SK-N-SH (cell line): ENCODE results near the gene ABHD15. TPM values are rescaled to one million over a fixed set of nuclear protein-coding genes. Genes with fewer than 3 reads are reported as not detected.

Experiments used
- CTCF ChIA-PET: fragments of 300-600, 350-600 bp; formaldehyde crosslinking; extraction: SDS; loops from one replicate; lab custom pipeline; 2021; lab: Yijun Ruan, JAX
- POLR2A ChIA-PET: fragments of 350-600 bp; sonication (Branson Sonifier 250); formaldehyde crosslinking; extraction: SDS; loops from one replicate; lab custom pipeline; 2020; ENCODE audit warnings: antibody characterized with exemption, inconsistent platforms; lab: Yijun Ruan, JAX
- DNase-seq: peaks from one replicate; pipeline ENCODE4 v3.0.0; 2012
- H2AFZ ChIP-seq: fragments of 200-600 bp; sonication (generic); 2 replicates; pipeline ENCODE4 v1.8.1; 2016; ENCODE audit warnings: antibody characterized with exemption, mild to moderate bottlenecking, low read depth
- H3F3A ChIP-seq: fragments of 200-600 bp; sonication (generic); replicated peaks from 2 replicates; pipeline ENCODE3; 2016; ENCODE audit warnings: antibody characterized with exemption, mild to moderate bottlenecking; ENCODE audit not compliant: insufficient read depth
- H3K27ac ChIP-seq, 2 experiments: fragments of 200-500 bp in 1 of 2; fragments of 200-600 bp in 1 of 2; sonication (Bioruptor generic) in 1 of 2; sonication (generic), shearing (Covaris generic) in 1 of 2; 2 replicates each; pipeline versions ENCODE4 v1.5.1 to v1.6.1; 2014 to 2016; ENCODE audit warnings: low read depth in 2 of 2, inconsistent platforms in 1 of 2, low read length in 1 of 2, mild to moderate bottlenecking in 1 of 2, mixed read lengths in 1 of 2
- H3K27me3 ChIP-seq: fragments of 200-600 bp; sonication (generic), shearing (Covaris generic); 2 replicates; pipeline ENCODE4 v1.6.1; 2016; ENCODE audit warnings: mixed run types; ENCODE audit not compliant: insufficient read depth
- H3K36me3 ChIP-seq, 2 experiments: fragments of 200-500 bp in 1 of 2; fragments of 200-600 bp in 1 of 2; sonication (Bioruptor generic) in 1 of 2; sonication (generic) in 1 of 2; replicated peaks in 1 of 2; 2 replicates each; pipeline versions ENCODE3 to v1.5.1; 2014 to 2016; ENCODE audit warnings: low read length in 1 of 2, mild to moderate bottlenecking in 1 of 2; ENCODE audit not compliant: insufficient read depth in 2 of 2, control insufficient read depth in 1 of 2
- H3K4me1 ChIP-seq, 2 experiments: fragments of 200-500 bp in 1 of 2; fragments of 200-600 bp in 1 of 2; sonication (Bioruptor generic) in 1 of 2; sonication (generic), shearing (Covaris generic) in 1 of 2; 2 replicates each; pipeline versions ENCODE4 v1.5.1 to v1.6.1; 2014 to 2016; ENCODE audit warnings: low read depth in 1 of 2, low read length in 1 of 2, mixed run types in 1 of 2; ENCODE audit not compliant: insufficient read depth in 2 of 2, control insufficient read depth in 1 of 2
- H3K4me2 ChIP-seq: fragments of 200-600 bp; sonication (generic), shearing (Covaris generic); 2 replicates; pipeline ENCODE4 v1.6.1; 2017; ENCODE audit warnings: mixed run types
- H3K4me3 ChIP-seq, 2 experiments: fragments of 200-500 bp in 1 of 2; fragments of 200-600 bp in 1 of 2; sonication (Bioruptor generic) in 1 of 2; sonication (generic), shearing (Covaris generic) in 1 of 2; 2 replicates each; pipeline versions ENCODE4 v1.5.1 to v1.8.1; 2014 to 2016; ENCODE audit warnings: low read depth in 2 of 2, inconsistent platforms in 1 of 2, low read length in 1 of 2, mild to moderate bottlenecking in 1 of 2, mixed read lengths in 1 of 2, moderate library complexity in 1 of 2
- H3K79me2 ChIP-seq: fragments of 200-600 bp; sonication (generic); 2 replicates; pipeline ENCODE4 v1.8.1; 2017; ENCODE audit warnings: mild to moderate bottlenecking; ENCODE audit not compliant: insufficient read depth
- H3K9ac ChIP-seq: fragments of 200-600 bp; sonication (generic); 2 replicates; pipeline ENCODE4 v1.6.1; 2017; ENCODE audit warnings: mixed run types
- H3K9me2 ChIP-seq: fragments of 200-600 bp; sonication (generic); 2 replicates; pipeline ENCODE4 v1.6.1; 2017; ENCODE audit warnings: mixed run types
- H3K9me3 ChIP-seq: fragments of 200-600 bp; sonication (generic); 2 replicates; pipeline ENCODE4 v1.6.1; 2017; ENCODE audit warnings: mixed run types, mild to moderate bottlenecking, moderate library complexity
- H4K20me1 ChIP-seq: fragments of 200-600 bp; sonication (generic); 2 replicates; pipeline ENCODE4 v1.6.1; 2017; ENCODE audit warnings: mild to moderate bottlenecking, mixed run types; ENCODE audit not compliant: insufficient read depth
- EZH2phosphoT487 ChIP-seq: fragments of 200-600 bp; sonication (generic); IDR thresholded peaks from 2 replicates; pipeline ENCODE4 v1.6.1; 2017; ENCODE audit warnings: low read depth, mixed run types, mild to moderate bottlenecking, antibody characterized with exemption, moderate library complexity, borderline replicate concordance
- FOSL2 ChIP-seq: IDR thresholded peaks from 2 replicates; pipeline ENCODE4 v1.4.0; 2012; ENCODE audit warnings: low read depth, mild to moderate bottlenecking, moderate library complexity, borderline replicate concordance
- GATA2 ChIP-seq: sonication (generic); formaldehyde crosslinking; IDR thresholded peaks from 2 replicates; pipeline ENCODE4 v1.5.0; 2020; ENCODE audit warnings: mild to moderate bottlenecking, missing genetic modification reagents
- MEF2A ChIP-seq: IDR thresholded peaks from 2 replicates; pipeline ENCODE4 v1.4.0; 2012; ENCODE audit warnings: low read depth, borderline replicate concordance
- NFIC ChIP-seq: IDR thresholded peaks from 2 replicates; pipeline ENCODE4 v1.4.0; 2012; ENCODE audit warnings: borderline replicate concordance
- RFX5 ChIP-seq: IDR thresholded peaks from 2 replicates; pipeline ENCODE4 v1.6.1; 2012; ENCODE audit warnings: mild to moderate bottlenecking, improper control_type of control experiment, low read length
- RXRA ChIP-seq: IDR thresholded peaks from 2 replicates; pipeline ENCODE4 v1.4.0; 2012; ENCODE audit warnings: low read depth, mild to moderate bottlenecking, borderline replicate concordance
- SMC3 ChIP-seq: IDR thresholded peaks from 2 replicates; pipeline ENCODE4 v1.6.1; 2012; ENCODE audit warnings: low read depth, low read length, improper control_type of control experiment
- TAF1 ChIP-seq: IDR thresholded peaks from 2 replicates; pipeline ENCODE4 v1.6.1; 2012; ENCODE audit warnings: low read depth, mild to moderate bottlenecking, low read length, moderate library complexity, borderline replicate concordance
- TEAD4 ChIP-seq: IDR thresholded peaks from 2 replicates; pipeline ENCODE4 v1.4.0; 2012; ENCODE audit warnings: mild to moderate bottlenecking, borderline replicate concordance; ENCODE audit not compliant: insufficient read depth
- YY1 ChIP-seq: IDR thresholded peaks from 2 replicates; pipeline ENCODE4 v1.4.0; 2012; ENCODE audit warnings: low read depth, mild to moderate bottlenecking
- WGBS: methylation state at CpG from one replicate; pipeline ENCODE4 v1.1.6; 2017; ENCODE audit warnings: low lambda C conversion rate; 5-methylcytosine and 5-hydroxymethylcytosine counted together
- polyA plus RNA-seq, 3 experiments: library from polyadenylated mRNA; depleted of rRNA; stranded (reverse); fragments of >200 nt; gene quantifications; 2 replicates each; pipeline ENCODE4 v1.2.3, GENCODE V29; 2012
- TF ChIP-seq, protein P1 (sequence below): fragments of 200-600 bp; sonication (generic); IDR thresholded peaks from 2 replicates; pipeline ENCODE4 v1.6.1; 2017; ENCODE audit warnings: antibody characterized with exemption, mild to moderate bottlenecking, moderate library complexity
- TF ChIP-seq, protein P2 (sequence below): IDR thresholded peaks from 2 replicates; pipeline ENCODE4 v1.4.0; 2012; ENCODE audit warnings: low read depth, borderline replicate concordance
- TF ChIP-seq, protein P3 (sequence below): fragments of 150-350 bp; IDR thresholded peaks from 2 replicates; pipeline ENCODE4 v1.6.1; 2016; ENCODE audit warnings: mild to moderate bottlenecking, low read depth, low read length

Gene ABHD15
- polyA plus RNA-seq, 1 of the 3 experiments (the other 2 are of a cell fraction), result 7.0 TPM

DNA sequence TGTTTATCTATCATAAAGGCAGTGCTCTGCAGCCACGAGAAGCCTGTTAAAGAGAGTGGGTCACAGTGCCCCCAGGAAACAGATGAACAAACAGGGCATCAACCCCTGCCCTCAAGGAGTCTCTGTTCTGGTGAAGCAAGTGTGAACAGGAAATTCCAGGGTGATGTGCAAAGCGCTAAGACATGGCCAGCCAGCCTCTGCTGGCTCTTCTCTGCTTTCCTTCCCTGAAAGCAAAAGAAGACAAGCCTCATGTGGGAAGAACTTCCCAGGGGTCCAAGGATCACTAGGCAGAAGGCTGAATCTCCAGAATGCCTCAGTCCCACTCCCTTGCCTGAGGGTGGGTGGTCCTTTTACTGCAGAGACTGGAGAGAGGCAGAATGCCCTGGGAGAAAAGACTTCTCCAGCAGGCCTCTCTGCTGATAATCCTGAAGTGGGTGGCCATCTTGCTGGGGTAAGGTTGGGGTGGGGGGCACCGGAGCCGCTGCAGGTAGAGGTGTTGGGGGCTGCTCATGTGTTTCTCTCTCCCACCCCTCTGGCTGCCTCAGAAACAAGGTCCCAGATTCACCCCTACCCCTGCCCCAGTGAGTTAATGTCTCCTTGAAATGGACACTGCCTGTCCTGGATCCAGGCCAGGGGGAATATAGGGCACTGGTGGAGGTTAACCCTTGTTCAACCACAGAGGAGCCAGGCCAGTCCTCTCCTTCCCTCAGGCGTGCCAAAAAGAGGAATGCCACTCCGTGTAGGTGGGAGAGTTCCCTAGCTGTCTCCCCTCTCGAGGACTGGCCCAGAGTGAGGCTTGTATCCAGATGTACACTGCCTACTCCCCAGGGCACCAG lies 28.5 kb upstream of the ABHD15 start (continued):
- TF ChIP-seq RFX5 (no peak), MEF2A (no peak), EZH2phosphoT487 (no peak), TAF1 (no peak), FOSL2 (no peak), TEAD4 (no peak), NFIC (no peak), GATA2 (CRISPR knock-in tag) (no peak)
- TF ChIP-seq, protein P1, sequence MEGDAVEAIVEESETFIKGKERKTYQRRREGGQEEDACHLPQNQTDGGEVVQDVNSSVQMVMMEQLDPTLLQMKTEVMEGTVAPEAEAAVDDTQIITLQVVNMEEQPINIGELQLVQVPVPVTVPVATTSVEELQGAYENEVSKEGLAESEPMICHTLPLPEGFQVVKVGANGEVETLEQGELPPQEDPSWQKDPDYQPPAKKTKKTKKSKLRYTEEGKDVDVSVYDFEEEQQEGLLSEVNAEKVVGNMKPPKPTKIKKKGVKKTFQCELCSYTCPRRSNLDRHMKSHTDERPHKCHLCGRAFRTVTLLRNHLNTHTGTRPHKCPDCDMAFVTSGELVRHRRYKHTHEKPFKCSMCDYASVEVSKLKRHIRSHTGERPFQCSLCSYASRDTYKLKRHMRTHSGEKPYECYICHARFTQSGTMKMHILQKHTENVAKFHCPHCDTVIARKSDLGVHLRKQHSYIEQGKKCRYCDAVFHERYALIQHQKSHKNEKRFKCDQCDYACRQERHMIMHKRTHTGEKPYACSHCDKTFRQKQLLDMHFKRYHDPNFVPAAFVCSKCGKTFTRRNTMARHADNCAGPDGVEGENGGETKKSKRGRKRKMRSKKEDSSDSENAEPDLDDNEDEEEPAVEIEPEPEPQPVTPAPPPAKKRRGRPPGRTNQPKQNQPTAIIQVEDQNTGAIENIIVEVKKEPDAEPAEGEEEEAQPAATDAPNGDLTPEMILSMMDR, result no peak
- TF ChIP-seq, protein P2, sequence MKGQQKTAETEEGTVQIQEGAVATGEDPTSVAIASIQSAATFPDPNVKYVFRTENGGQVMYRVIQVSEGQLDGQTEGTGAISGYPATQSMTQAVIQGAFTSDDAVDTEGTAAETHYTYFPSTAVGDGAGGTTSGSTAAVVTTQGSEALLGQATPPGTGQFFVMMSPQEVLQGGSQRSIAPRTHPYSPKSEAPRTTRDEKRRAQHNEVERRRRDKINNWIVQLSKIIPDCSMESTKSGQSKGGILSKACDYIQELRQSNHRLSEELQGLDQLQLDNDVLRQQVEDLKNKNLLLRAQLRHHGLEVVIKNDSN, result no peak

DNA sequence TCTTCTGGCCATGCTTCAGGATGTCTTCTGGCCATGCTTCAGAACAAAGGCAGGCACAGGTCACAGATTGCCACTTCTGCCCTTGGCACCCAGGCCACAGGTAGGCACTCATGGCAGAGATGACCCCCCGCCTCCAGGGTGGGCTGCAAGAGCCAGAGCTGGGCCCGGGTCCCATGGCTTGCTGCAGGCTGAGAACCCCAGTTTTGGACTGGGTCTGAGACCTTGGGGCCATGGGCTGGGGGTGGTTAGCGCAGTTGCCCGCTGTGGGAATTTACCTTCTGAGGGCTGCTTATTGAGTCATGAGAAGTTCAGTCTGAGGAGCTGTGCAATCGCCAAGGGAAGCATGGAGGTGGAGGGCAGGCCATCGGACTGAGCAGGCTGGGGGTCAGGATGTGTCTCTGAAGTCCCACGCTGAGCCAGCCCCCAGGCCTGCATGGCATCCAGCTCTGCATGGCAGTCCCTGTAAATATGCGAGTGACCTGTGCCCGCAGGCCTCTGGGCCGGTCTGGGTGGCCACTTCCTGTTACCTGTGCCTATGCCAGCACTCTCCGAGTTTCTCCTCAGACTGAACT lies 27.8 kb upstream of the ABHD15 start:
- ChIA-PET CTCF (interaction anchor here (0.6 to 5.0 kb wide), 12 partner anchors 12 to 642 kb away, joined by 3 to 98 read pairs (median 4); partner anchors contain the start of genes ABHD15 and TP53I13), POLR2A (no interaction called here)
- Histone ChIP-seq H3K4me1 (peaks cover 34 to 67% of the 10 kb centered on the region in 2 experiments), H3K27ac (peak overlapping the region in 1 of 2 experiments; percentile 91; a peak in 2 of 4 replicates), H3K9me3 (no peaks in the 10 kb centered on the region), H2AFZ (no peak overlapping the region), H3K27me3 (no peaks in the 10 kb centered on the region), H3K4me2 (peak overlapping the region; percentile 93), H3F3A (peaks cover 29% of the 10 kb centered on the region), H3K9ac (no peak overlapping the region), H3K9me2 (no peaks in the 10 kb centered on the region), H3K36me3 (no peaks in the 10 kb centered on the region), H4K20me1 (0 out of 2 replicates have a peak, but pooled peaks cover 4% of the 10 kb centered on the region), H3K4me3 (peak overlapping the region; percentile 65 to 89), H3K79me2 (peaks cover 24% of the 10 kb centered on the region)
- no peak for DNase-seq
- 82% methylated on average over 8 of the region's 11 CpGs for WGBS
- no peak for TF ChIP-seq SMC3
- no peak for TF ChIP-seq MEF2A
- no peak for TF ChIP-seq RFX5
- no peak for TF ChIP-seq NFIC
- TF ChIP-seq, protein P3, sequence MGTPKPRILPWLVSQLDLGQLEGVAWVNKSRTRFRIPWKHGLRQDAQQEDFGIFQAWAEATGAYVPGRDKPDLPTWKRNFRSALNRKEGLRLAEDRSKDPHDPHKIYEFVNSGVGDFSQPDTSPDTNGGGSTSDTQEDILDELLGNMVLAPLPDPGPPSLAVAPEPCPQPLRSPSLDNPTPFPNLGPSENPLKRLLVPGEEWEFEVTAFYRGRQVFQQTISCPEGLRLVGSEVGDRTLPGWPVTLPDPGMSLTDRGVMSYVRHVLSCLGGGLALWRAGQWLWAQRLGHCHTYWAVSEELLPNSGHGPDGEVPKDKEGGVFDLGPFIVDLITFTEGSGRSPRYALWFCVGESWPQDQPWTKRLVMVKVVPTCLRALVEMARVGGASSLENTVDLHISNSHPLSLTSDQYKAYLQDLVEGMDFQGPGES, result no peak
- no peak for TF ChIP-seq RXRA
- TF ChIP-seq YY1, result no peak
